GM18870 (cell line): Measurements from ENCODE around the gene P4HTM.

Experiments used
- ATAC-seq: cut with Tn5 transposase; IDR thresholded peaks from one replicate; pipeline ENCODE4 v1.9.1; 2021; ENCODE audit warnings: moderate library complexity; ENCODE audit not compliant: unreplicated experiment

Gene P4HTM

GRCh38 chr3:48989796-48990635, at the start of gene P4HTM:
TSS of gene P4HTM (plus strand) at chr3:48990241. CDS start at chr3:48990257, 16 bp downstream.
- ATAC-seq, result no peak

- no peak for ATAC-seq
Observed at GRCh38 chr3:48945432-48945831, 44.6 kb upstream of the P4HTM start.

GRCh38 chr3:48945891-48946549, 44.0 kb upstream of the P4HTM start:
- no peak for ATAC-seq

GRCh38 chr3:48949376-48949717, 40.7 kb upstream of the P4HTM start:
- ATAC-seq, result no peak

- no peak for ATAC-seq
Observed at GRCh38 chr3:48950051-48950450, 40.0 kb upstream of the P4HTM start.

GRCh38 chr3:48951764-48952163, 38.3 kb upstream of the P4HTM start:
- no peak for ATAC-seq

GRCh38 chr3:48952510-48953118, 37.4 kb upstream of the P4HTM start:
- ATAC-seq, result no peak

GRCh38 chr3:48957006-48957705, 32.9 kb upstream of the P4HTM start:
- ATAC-seq, result no peak

- ATAC-seq, result no peak
Observed at GRCh38 chr3:48960841-48961413, 29.1 kb upstream of the P4HTM start.

- no peak for ATAC-seq
Observed at GRCh38 chr3:48962340-48962739, 27.7 kb upstream of the P4HTM start.

- ATAC-seq, result no peak
Observed at GRCh38 chr3:48962939-48963338, 27.1 kb upstream of the P4HTM start.

- no peak for ATAC-seq
Observed at GRCh38 chr3:48963591-48963990, 26.4 kb upstream of the P4HTM start.

GRCh38 chr3:48966367-48966766, 23.7 kb upstream of the P4HTM start:
- no peak for ATAC-seq

GRCh38 chr3:48966876-48967361, 23.1 kb upstream of the P4HTM start:
- ATAC-seq, result no peak

GRCh38 chr3:48970586-48970985, 19.5 kb upstream of the P4HTM start:
- no peak for ATAC-seq

- ATAC-seq, result no peak
Observed at GRCh38 chr3:48974076-48974864, 15.8 kb upstream of the P4HTM start.

GRCh38 chr3:48979451-48979850, 10.6 kb upstream of the P4HTM start:
- ATAC-seq, result no peak

GRCh38 chr3:48980295-48980694, 9.7 kb upstream of the P4HTM start:
- ATAC-seq, result no peak

- ATAC-seq, result no peak
Observed at GRCh38 chr3:48982016-48982415, 8.0 kb upstream of the P4HTM start.

GRCh38 chr3:48982686-48983085, 7.4 kb upstream of the P4HTM start:
- no peak for ATAC-seq
